GM12878 (cell line): ENCODE data around the gene WDFY4.

Experiments used
- CHD1 ChIP-seq: IDR thresholded peaks from 2 replicates; pipeline ENCODE4 v1.6.1; 2012; ENCODE audit warnings: low read depth, low read length, improper control_type of control experiment
- CHD4 ChIP-seq: fragments of 200-600 bp; sonication (generic); IDR thresholded peaks from 2 replicates; pipeline ENCODE4 v1.6.1; 2016; ENCODE audit warnings: mild to moderate bottlenecking
- EP300 ChIP-seq, 2 experiments: fragments of 150-350 bp in 1 of 2; IDR thresholded peaks; 2 replicates each; pipeline ENCODE4 v1.6.1; 2011 to 2012; ENCODE audit warnings: low read depth in 2 of 2, low read length in 2 of 2, borderline replicate concordance in 1 of 2, improper control_type of control experiment in 1 of 2, inconsistent platforms in 1 of 2; ENCODE audit not compliant: control insufficient read depth in 1 of 2
- EZH2 ChIP-seq: IDR thresholded peaks from 2 replicates; pipeline ENCODE4 v1.6.1; 2012; ENCODE audit warnings: low read depth, mild to moderate bottlenecking, control low read depth, inconsistent platforms, low read length, borderline replicate concordance; ENCODE audit not compliant: control insufficient read depth
- PAX5 ChIP-seq: IDR thresholded peaks from 2 replicates; pipeline ENCODE4 v1.6.1; 2011; ENCODE audit warnings: low read depth, low read length, borderline replicate concordance
- POLR2AphosphoS5 ChIP-seq: IDR thresholded peaks from 2 replicates; pipeline ENCODE4 v1.6.1; 2011; ENCODE audit warnings: mild to moderate bottlenecking, low read length, inconsistent platforms
- SREBF2 ChIP-seq: IDR thresholded peaks from 2 replicates; pipeline ENCODE4 v1.6.1; 2012; ENCODE audit warnings: mild to moderate bottlenecking, low read length
- YBX1 ChIP-seq: fragments of 450-650 bp; IDR thresholded peaks from 2 replicates; pipeline ENCODE4 v1.6.1; 2016; ENCODE audit warnings: antibody characterized with exemption
- TF ChIP-seq, protein P1 (sequence below): IDR thresholded peaks from 2 replicates; pipeline ENCODE4 v1.6.1; 2012; ENCODE audit warnings: low read length, inconsistent platforms
- TF ChIP-seq, protein P2 (sequence below), 3 experiments: IDR thresholded peaks in 2 of 3; conservative IDR thresholded peaks in 1 of 3; 2 replicates each; pipeline ENCODE4 v1.5.1; 2011; ENCODE audit warnings: low read depth in 3 of 3, low read length in 3 of 3, mild to moderate bottlenecking in 3 of 3, control low read depth in 2 of 3, moderate library complexity in 2 of 3, inconsistent platforms in 1 of 3, mixed read lengths in 1 of 3; ENCODE audit not compliant: control insufficient read depth in 2 of 3, insufficient read depth in 1 of 3; ENCODE audit errors: extremely low read depth in 1 of 3

DNA sequence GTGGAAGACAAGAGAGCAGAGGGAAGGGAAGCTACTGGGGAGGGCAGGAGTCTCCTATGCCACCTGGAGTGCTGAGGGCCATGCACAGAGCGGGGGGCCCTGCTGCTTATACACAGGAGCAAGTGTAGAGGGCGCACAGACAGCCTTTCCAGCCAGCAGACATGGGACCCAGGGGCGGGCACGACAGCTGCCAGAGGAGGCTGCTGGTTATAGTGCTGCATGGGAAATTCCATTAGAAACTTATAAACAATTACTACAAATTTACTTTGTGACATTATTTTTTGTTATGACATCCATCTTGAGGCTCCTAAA is 90.5 kb downstream of the WDFY4 start:
- no peak for TF ChIP-seq YBX1
- no peak for TF ChIP-seq PAX5
- TF ChIP-seq, protein P1, sequence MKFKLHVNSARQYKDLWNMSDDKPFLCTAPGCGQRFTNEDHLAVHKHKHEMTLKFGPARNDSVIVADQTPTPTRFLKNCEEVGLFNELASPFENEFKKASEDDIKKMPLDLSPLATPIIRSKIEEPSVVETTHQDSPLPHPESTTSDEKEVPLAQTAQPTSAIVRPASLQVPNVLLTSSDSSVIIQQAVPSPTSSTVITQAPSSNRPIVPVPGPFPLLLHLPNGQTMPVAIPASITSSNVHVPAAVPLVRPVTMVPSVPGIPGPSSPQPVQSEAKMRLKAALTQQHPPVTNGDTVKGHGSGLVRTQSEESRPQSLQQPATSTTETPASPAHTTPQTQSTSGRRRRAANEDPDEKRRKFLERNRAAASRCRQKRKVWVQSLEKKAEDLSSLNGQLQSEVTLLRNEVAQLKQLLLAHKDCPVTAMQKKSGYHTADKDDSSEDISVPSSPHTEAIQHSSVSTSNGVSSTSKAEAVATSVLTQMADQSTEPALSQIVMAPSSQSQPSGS, result no peak
- TF ChIP-seq SREBF2, result no peak
- TF ChIP-seq, protein P2, sequence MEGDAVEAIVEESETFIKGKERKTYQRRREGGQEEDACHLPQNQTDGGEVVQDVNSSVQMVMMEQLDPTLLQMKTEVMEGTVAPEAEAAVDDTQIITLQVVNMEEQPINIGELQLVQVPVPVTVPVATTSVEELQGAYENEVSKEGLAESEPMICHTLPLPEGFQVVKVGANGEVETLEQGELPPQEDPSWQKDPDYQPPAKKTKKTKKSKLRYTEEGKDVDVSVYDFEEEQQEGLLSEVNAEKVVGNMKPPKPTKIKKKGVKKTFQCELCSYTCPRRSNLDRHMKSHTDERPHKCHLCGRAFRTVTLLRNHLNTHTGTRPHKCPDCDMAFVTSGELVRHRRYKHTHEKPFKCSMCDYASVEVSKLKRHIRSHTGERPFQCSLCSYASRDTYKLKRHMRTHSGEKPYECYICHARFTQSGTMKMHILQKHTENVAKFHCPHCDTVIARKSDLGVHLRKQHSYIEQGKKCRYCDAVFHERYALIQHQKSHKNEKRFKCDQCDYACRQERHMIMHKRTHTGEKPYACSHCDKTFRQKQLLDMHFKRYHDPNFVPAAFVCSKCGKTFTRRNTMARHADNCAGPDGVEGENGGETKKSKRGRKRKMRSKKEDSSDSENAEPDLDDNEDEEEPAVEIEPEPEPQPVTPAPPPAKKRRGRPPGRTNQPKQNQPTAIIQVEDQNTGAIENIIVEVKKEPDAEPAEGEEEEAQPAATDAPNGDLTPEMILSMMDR (IDR thresholded peaks at IDR 0.05 in 2 of 3, conservative IDR thresholded peaks at IDR 0.05 in 1 of 3; ENCODE audit: control insufficient read depth in 2 of 3, extremely low read depth in 1 of 3, insufficient read depth in 1 of 3, low read depth in 3 of 3, low read length in 3 of 3), result no peak
- TF ChIP-seq EZH2, result no peak
- TF ChIP-seq EP300 (IDR thresholded peaks at IDR 0.05; ENCODE audit: borderline replicate concordance in 1 of 2, control insufficient read depth in 1 of 2, low read depth in 2 of 2, low read length in 2 of 2), result no peak
- TF ChIP-seq CHD1, result no peak
- no peak for TF ChIP-seq POLR2AphosphoS5
- no peak for TF ChIP-seq CHD4
